HG03060 (cell line): ENCODE results near the gene PIGR.

ENCODE experiments used
- ATAC-seq: cut with Tn5 transposase; IDR thresholded peaks from one replicate; pipeline ENCODE4 v1.9.1; 2021; ENCODE audit warnings: low read depth, moderate number of reproducible peaks; ENCODE audit not compliant: unreplicated experiment

PIGR gene

DNA sequence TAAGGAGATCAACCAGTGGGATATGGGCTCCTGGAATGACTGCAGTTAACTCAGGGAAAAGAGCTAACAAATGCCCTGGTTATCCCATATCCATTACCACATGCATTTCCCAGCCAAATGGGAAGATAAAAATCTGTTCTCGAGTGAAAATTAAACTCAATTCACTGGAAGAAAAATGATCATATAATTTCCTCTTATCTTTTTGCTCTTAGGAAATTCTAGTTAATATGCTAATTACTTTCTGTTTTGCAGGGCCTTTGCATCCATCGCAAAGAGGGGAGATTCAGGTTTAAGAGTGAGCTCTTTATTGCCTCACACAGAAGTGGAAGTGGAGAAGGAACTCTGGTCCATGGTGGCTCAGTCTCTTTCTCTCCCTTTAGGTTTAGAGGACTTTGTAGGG is 52.9 kb downstream of the PIGR start:
- no peak for ATAC-seq

GRCh38 chr1:206892351-206892984 is 53.8 kb downstream of the PIGR start:
- no peak for ATAC-seq

- ATAC-seq, result no peak
These were observed 54.9 kb downstream of the PIGR start for GRCh38 chr1:206891412-206891811.

- no peak for ATAC-seq
These were observed 55.9 kb downstream of the PIGR start for GRCh38 chr1:206890125-206891060.

- no peak for ATAC-seq
These were observed 58.6 kb downstream of the PIGR start for GRCh38 chr1:206887701-206888100.

GRCh38 chr1:206886831-206887230 is 59.4 kb downstream of the PIGR start:
- ATAC-seq, result no peak

DNA sequence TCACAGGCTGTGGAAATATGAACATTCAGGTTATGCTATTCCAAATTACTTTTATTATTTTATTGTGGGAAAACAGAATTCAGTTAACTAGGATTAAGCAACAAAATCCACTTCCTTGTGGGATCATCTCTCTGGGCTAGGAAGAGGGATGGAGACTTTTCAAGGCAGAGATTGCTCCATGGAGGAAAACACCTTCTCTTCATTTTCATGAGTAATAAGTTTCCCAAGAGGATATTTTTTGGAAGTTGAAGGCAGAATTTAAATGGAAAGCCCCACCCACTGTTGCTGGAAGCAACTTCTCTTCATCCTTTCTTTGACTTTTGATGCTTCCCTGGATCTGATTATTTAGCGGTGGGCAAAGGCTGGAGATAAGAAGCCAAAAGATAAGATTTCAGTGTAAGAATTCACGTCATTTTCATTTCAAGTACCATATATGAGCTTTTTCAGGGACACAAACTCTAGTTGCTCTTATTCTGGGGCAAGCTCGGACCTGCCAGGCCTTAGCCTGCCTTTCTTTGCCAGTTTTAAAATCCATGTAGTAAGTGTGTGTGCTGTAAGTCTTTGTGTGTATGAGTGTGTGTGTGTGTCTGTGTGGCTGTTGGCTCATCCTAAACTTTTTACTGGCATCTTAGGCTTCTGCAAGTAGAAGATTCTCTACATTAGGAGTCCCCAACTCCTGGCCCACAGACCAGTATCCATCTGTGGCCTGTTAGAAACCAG is 60.8 kb downstream of the PIGR start:
- ATAC-seq, result no peak

DNA sequence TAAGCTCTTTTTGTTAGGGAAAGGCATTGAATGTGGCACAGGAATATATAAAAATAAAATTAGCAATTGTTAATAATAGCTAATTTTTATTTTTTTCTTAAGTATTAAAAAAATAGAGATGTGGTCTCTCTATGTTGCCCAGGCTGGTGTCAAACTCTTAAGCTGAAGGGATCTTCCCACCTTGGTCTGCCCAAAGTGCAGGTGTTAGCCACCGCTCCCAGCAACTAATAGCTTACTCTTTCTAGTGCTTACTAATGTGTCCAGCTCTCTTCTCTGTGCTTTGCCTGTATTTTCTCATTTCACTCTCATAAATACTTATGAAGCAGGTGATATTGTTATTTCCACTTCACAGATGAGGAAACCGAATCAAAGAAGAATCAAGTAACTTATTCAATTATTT is 62.4 kb downstream of the PIGR start:
- no peak for ATAC-seq

- ATAC-seq, result no peak
These were observed 63.1 kb downstream of the PIGR start for GRCh38 chr1:206883160-206883559.

DNA sequence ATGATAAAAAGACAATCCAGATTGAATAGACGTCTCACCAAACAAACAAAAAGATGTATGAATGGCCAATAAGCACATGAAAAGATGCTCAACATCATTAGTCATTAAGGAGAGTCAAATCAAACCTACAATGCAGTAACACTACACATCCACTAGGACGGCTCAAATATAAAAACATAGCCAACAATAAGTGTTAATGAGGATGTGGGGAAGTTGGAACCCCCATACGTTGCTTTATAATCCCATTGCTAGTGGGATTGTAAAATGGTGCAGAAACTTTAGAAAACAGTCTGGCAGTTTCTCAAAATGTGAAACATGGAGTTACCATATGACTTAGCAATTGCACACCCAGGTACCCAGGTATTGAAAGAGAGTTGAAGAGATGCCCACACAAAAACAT is 63.7 kb downstream of the PIGR start:
- ATAC-seq, result no peak

- ATAC-seq, result no peak
These were observed 66.0 kb downstream of the PIGR start for GRCh38 chr1:206880314-206880713.
